WTC11 (cell line): ENCODE measurements around the gene PRRC2B. TPM values are rescaled to one million over a fixed set of nuclear protein-coding genes. Genes with fewer than 3 reads are reported as not detected.
"Not testable (repeated sequence)": the region's sequence is repeated elsewhere in the genome, so short reads cannot be mapped to it uniquely, and the experiment has no call there.

Source experiments
- ATAC-seq: fragments of 200-7000 bp; cut with Tn5 transposase; 2 replicates; pipeline ENCODE4 v1.10.0; 2021; ENCODE audit warnings: mild to moderate bottlenecking, moderate library complexity
- Bru-seq: library from RNA; stranded (reverse); fragments of 400-500 nt; gene quantifications from one replicate; lab custom pipeline; 2021; lab: Mats Ljungman, UMichigan
- CTCF ChIA-PET: fragments of 300-600 bp; sonication (Branson Sonifier 250); formaldehyde crosslinking; loops from one replicate; lab custom pipeline; 2021; ENCODE audit warnings: antibody characterized with exemption; lab: Charles Lee
- POLR2A ChIA-PET: fragments of 350-600 bp; sonication (Branson Sonifier 250); formaldehyde crosslinking; loops from one replicate; lab custom pipeline; 2021; ENCODE audit warnings: antibody characterized with exemption; lab: Charles Lee
- DNase-seq: peaks from one replicate; pipeline ENCODE4 v3.0.0; 2021; ENCODE audit warnings: low spot score
- H3K27ac Mint-ChIP-seq: 2 replicates; pipeline ENCODE4 v1.8.0; 2021; ENCODE audit warnings: mixed read lengths
- H3K27me3 Mint-ChIP-seq: 2 replicates; pipeline ENCODE4 v1.8.0; 2021; ENCODE audit warnings: low read depth, mild to moderate bottlenecking, moderate library complexity, mixed read lengths
- H3K36me3 Mint-ChIP-seq: 2 replicates; pipeline ENCODE4 v1.8.0; 2021; ENCODE audit warnings: mixed read lengths
- H3K4me1 Mint-ChIP-seq: 2 replicates; pipeline ENCODE4 v1.8.0; 2022; ENCODE audit warnings: mixed read lengths
- H3K4me3 Mint-ChIP-seq: 2 replicates; pipeline ENCODE4 v1.8.0; 2021; ENCODE audit warnings: mild to moderate bottlenecking, moderate library complexity, mixed read lengths
- H3K9me3 Mint-ChIP-seq: 2 replicates; pipeline ENCODE4 v1.8.0; 2021; ENCODE audit warnings: mixed read lengths
- ELF4 ChIP-seq: sonication (generic); formaldehyde crosslinking; IDR thresholded peaks from 2 replicates; pipeline ENCODE4 v1.8.1; 2022; ENCODE audit warnings: low read depth, mild to moderate bottlenecking, moderate library complexity, missing genetic modification reagents
- FOXK1 ChIP-seq: sonication (generic); formaldehyde crosslinking; IDR thresholded peaks from 2 replicates; pipeline ENCODE4 v1.8.0; 2022; ENCODE audit warnings: mild to moderate bottlenecking, moderate library complexity, missing genetic modification reagents
- KAT7 ChIP-seq: sonication (generic); formaldehyde crosslinking; IDR thresholded peaks from 2 replicates; pipeline ENCODE4 v1.8.1; 2023; ENCODE audit warnings: missing genetic modification reagents, mild to moderate bottlenecking, borderline replicate concordance
- SOX15 ChIP-seq: fragments of 250-450 bp; sonication (Bioruptor Pico); IDR thresholded peaks from 2 replicates; pipeline ENCODE4 v1.9.0; 2021; ENCODE audit warnings: mild to moderate bottlenecking
- SP1 ChIP-seq: sonication (generic); formaldehyde crosslinking; conservative IDR thresholded peaks from 2 replicates; pipeline ENCODE4 v1.8.1; 2022; ENCODE audit warnings: missing genetic modification reagents
- ZNF138 ChIP-seq: sonication (generic); formaldehyde crosslinking; conservative IDR thresholded peaks from 2 replicates; pipeline ENCODE4 v1.8.1; 2022; ENCODE audit warnings: mild to moderate bottlenecking, moderate library complexity, missing genetic modification reagents
- ZNF423 ChIP-seq: fragments of 250-450 bp; sonication (Bioruptor Pico); IDR thresholded peaks from 2 replicates; pipeline ENCODE4 v2.1.2; 2022; ENCODE audit warnings: mild to moderate bottlenecking, moderate library complexity
- long read RNA-seq, 3 experiments: library from RNA in 1 of 3; library from capped mRNA in 1 of 3; library from polyadenylated mRNA in 1 of 3; unstranded in 2 of 3; stranded (forward) in 1 of 3; transcript quantifications; one replicate each; pipeline ENCODE4 v2.0.0, GENCODE V29; 2021
- total RNA-seq: library from RNA; stranded (reverse); gene quantifications from 3 replicates; pipeline ENCODE4 v1.2.3, GENCODE V29; 2021
- TF ChIP-seq, protein P1 (sequence below): sonication (generic); formaldehyde crosslinking; IDR thresholded peaks from 2 replicates; pipeline ENCODE4 v1.8.0; 2023; ENCODE audit warnings: mild to moderate bottlenecking, missing genetic modification reagents
- TF ChIP-seq, protein P2 (sequence below): fragments of 200-600 bp; IDR thresholded peaks from 2 replicates; pipeline ENCODE4 v1.8.0; 2022; ENCODE audit warnings: antibody characterized with exemption
- TF ChIP-seq, protein P3 (sequence below): sonication (generic); formaldehyde crosslinking; IDR thresholded peaks from 2 replicates; pipeline ENCODE4 v1.8.1; 2022; ENCODE audit warnings: missing genetic modification reagents, borderline replicate concordance
- TF ChIP-seq, protein P4 (sequence below): sonication (generic); formaldehyde crosslinking; IDR thresholded peaks from 2 replicates; pipeline ENCODE4 v1.8.0; 2022; ENCODE audit warnings: mild to moderate bottlenecking, missing genetic modification reagents
- TF ChIP-seq, protein P5 (sequence below): sonication (generic); formaldehyde crosslinking; IDR thresholded peaks from 2 replicates; pipeline ENCODE4 v1.8.1; 2023; ENCODE audit warnings: mild to moderate bottlenecking, missing genetic modification reagents

Gene PRRC2B
- total RNA-seq (272 to 314 TPM (median 311 TPM) in 3 replicates), Bru-seq, nascent RNA (percentile 90 among the genes with signal in this experiment)
- long read RNA-seq, experiment 1, full-length matches to known transcripts, result 13 of 354 reads
- long read RNA-seq, experiment 1, partial matches to known transcripts, result 112 of 354 reads
- long read RNA-seq, experiment 1, other reads (novel, unspliced or antisense), result 229 of 354 reads
- long read RNA-seq, experiment 2, full-length matches to known transcripts, result 7 of 220 reads
- long read RNA-seq, experiment 2, partial matches to known transcripts, result 60 of 220 reads
- long read RNA-seq, experiment 2, other reads (novel, unspliced or antisense), result 153 of 220 reads
- long read RNA-seq, experiment 3, partial matches to known transcripts, result 1 of 2 reads
- long read RNA-seq, experiment 3, other reads (novel, unspliced or antisense), result 0 of 2 reads

DNA sequence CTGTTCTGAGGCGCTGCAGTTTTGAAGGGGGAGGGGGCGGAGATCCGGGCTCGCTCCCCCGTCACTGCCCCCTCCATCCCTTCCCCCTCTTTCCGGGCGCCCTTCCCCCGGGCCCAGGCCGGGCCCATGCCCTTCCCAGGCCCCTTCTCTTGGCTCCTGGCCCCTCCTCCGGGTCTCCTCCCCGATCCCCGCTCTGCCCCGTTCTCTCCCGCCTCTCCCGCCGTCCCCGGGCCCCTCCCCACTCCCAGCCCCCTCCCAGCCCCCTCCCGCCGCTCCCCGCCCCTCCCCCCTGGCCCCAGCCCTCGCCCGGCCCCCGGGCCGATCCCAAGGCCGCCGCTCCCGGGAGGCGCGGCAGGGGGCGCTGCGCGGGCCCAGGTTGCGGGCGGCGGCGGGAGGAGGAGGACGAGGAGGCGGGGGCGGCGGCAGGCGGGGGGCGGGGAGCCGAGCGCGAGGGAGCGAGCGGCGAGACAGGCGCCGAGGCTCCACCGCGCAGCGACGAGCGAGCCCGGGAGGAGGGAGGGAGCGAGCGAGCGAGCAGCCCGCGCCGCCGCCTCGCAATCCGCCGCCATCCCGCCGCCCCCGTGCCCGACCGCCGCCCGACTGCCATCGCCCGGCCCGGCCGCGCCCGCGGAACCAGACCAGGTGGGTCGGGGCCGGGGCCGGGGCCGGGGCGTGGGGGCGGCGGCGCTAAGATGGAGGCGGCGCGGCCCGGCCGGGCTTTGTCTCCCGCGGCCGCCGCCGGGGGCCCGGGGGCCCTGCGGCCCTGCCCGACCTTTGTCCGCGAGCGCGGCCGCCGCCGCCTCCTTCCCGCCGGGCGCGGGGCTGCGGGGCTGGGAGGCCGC lies at the start of gene PRRC2B:
Gene PRRC2B, plus strand, starts transcription at position 465 of the 842 bp plus-strand sequence. CDS start 36,059 bp downstream, outside the sequence.
- ChIA-PET POLR2A (interaction anchor here (0.6 kb wide), 1 partner anchor 20 kb away, joined by 3 read pairs; no protein-coding TSS in a partner anchor), CTCF (interaction anchor here (1.0 to 1.2 kb wide), 2 partner anchors 10 to 21 kb away, joined by 3 to 5 read pairs; no protein-coding TSS in a partner anchor)
- peak within 1 kb of the TSS; percentile 99 for H3K27ac Mint-ChIP-seq
- ATAC-seq, result peak; percentile 90
- peaks cover 56% of the 10 kb centered on the region for H3K4me1 Mint-ChIP-seq
- no peaks in the 10 kb centered on the region for H3K27me3 Mint-ChIP-seq
- H3K36me3 Mint-ChIP-seq, result peaks cover 3% of the 10 kb centered on the region; the same call in 1 of the 2 replicates
- peak within 1 kb of the TSS; percentile 92 for H3K4me3 Mint-ChIP-seq
- peak; percentile 95 for DNase-seq
- TF ChIP-seq, protein P1, sequence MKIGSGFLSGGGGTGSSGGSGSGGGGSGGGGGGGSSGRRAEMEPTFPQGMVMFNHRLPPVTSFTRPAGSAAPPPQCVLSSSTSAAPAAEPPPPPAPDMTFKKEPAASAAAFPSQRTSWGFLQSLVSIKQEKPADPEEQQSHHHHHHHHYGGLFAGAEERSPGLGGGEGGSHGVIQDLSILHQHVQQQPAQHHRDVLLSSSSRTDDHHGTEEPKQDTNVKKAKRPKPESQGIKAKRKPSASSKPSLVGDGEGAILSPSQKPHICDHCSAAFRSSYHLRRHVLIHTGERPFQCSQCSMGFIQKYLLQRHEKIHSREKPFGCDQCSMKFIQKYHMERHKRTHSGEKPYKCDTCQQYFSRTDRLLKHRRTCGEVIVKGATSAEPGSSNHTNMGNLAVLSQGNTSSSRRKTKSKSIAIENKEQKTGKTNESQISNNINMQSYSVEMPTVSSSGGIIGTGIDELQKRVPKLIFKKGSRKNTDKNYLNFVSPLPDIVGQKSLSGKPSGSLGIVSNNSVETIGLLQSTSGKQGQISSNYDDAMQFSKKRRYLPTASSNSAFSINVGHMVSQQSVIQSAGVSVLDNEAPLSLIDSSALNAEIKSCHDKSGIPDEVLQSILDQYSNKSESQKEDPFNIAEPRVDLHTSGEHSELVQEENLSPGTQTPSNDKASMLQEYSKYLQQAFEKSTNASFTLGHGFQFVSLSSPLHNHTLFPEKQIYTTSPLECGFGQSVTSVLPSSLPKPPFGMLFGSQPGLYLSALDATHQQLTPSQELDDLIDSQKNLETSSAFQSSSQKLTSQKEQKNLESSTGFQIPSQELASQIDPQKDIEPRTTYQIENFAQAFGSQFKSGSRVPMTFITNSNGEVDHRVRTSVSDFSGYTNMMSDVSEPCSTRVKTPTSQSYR (CRISPR knock-in tag), result 0 out of 2 replicates have a peak, but pooled peaks have one; percentile 71
- TF ChIP-seq SP1 (CRISPR knock-in tag) (peak; percentile 61), KAT7 (CRISPR knock-in tag) (peak; percentile 52; the same call in 1 of the 2 replicates), ZNF138 (CRISPR knock-in tag) (no peak), ZNF423 (peak; percentile 87; the same call in 1 of the 2 replicates)
- TF ChIP-seq, protein P2, sequence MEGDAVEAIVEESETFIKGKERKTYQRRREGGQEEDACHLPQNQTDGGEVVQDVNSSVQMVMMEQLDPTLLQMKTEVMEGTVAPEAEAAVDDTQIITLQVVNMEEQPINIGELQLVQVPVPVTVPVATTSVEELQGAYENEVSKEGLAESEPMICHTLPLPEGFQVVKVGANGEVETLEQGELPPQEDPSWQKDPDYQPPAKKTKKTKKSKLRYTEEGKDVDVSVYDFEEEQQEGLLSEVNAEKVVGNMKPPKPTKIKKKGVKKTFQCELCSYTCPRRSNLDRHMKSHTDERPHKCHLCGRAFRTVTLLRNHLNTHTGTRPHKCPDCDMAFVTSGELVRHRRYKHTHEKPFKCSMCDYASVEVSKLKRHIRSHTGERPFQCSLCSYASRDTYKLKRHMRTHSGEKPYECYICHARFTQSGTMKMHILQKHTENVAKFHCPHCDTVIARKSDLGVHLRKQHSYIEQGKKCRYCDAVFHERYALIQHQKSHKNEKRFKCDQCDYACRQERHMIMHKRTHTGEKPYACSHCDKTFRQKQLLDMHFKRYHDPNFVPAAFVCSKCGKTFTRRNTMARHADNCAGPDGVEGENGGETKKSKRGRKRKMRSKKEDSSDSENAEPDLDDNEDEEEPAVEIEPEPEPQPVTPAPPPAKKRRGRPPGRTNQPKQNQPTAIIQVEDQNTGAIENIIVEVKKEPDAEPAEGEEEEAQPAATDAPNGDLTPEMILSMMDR, result peak; percentile 40
- TF ChIP-seq, protein P3, sequence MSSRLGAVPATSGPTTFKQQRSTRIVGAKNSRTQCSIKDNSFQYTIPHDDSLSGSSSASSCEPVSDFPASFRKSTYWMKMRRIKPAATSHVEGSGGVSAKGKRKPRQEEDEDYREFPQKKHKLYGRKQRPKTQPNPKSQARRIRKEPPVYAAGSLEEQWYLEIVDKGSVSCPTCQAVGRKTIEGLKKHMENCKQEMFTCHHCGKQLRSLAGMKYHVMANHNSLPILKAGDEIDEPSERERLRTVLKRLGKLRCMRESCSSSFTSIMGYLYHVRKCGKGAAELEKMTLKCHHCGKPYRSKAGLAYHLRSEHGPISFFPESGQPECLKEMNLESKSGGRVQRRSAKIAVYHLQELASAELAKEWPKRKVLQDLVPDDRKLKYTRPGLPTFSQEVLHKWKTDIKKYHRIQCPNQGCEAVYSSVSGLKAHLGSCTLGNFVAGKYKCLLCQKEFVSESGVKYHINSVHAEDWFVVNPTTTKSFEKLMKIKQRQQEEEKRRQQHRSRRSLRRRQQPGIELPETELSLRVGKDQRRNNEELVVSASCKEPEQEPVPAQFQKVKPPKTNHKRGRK (CRISPR knock-in tag), result no peak
- no peaks in the 10 kb centered on the region for H3K9me3 Mint-ChIP-seq

DNA sequence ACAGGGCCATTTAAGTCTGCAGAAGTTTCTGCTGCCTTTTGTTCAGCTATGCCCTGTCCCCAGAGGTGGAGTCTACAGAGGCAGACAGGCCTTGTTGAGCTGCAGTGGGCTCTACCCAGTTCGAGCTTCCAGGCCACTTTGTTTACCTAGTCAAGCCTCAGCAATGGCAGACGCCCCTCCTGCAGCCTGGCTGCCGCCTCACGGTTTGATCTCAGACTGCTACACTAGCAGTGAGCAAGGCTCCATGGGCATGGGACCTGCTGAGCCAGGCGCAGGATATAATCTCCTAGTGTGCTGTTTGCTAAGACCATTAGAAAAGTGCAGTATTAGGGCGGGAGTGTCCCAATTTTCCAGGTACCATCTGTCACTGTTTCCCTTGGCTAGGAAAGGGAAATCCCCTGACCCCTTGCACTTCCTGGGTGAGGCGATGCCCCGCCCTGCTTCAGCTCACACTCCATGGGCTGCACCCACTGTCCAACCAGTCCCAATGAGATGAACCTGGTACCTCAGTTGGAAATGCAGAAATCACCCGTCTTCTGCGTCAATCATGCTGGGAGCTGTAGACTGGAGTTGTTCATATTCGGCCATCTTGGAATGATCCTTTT lies 48.9 kb upstream of the PRRC2B start:
- H3K27me3 Mint-ChIP-seq, H3K4me1 Mint-ChIP-seq, H3K9me3 Mint-ChIP-seq, CTCF ChIA-PET, POLR2A ChIA-PET, H3K4me3 Mint-ChIP-seq, H3K27ac Mint-ChIP-seq, H3K36me3 Mint-ChIP-seq, DNase-seq, ATAC-seq: not testable (repeated sequence)

DNA sequence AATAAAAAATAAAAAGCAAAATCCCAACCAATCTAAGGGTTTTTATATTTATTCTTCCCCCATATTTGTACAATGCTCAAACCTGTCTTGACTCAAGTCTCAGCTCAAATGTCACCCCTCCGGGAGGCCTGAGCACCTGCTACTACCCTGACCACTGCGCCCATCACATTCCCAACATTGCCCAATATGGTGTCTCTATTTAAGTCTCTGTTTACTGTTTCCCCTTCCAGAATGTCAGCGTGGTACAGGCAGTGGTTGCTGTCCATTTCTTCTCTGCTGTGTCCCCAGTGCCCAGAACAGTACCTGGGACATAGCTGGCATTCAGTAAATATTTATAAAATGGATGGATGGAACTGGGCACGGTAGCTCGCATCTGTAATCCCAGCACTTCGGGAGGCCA lies 47.3 kb upstream of the PRRC2B start:
- ATAC-seq (no peak), DNase-seq (no peak)
- Mint-ChIP-seq H3K27me3 (peaks cover 7% of the 10 kb centered on the region), H3K36me3 (peaks cover 8% of the 10 kb centered on the region), H3K27ac (no peak overlapping the region), H3K4me3 (no peak overlapping the region), H3K4me1 (peaks cover 7% of the 10 kb centered on the region), H3K9me3 (peaks cover 9% of the 10 kb centered on the region)
- POLR2A ChIA-PET, result no interaction called here
- CTCF ChIA-PET, result interaction anchor here (4.6 kb wide), 1 partner anchor 10 kb away, joined by 70 read pairs; no protein-coding TSS in a partner anchor
- TF ChIP-seq, protein P4, sequence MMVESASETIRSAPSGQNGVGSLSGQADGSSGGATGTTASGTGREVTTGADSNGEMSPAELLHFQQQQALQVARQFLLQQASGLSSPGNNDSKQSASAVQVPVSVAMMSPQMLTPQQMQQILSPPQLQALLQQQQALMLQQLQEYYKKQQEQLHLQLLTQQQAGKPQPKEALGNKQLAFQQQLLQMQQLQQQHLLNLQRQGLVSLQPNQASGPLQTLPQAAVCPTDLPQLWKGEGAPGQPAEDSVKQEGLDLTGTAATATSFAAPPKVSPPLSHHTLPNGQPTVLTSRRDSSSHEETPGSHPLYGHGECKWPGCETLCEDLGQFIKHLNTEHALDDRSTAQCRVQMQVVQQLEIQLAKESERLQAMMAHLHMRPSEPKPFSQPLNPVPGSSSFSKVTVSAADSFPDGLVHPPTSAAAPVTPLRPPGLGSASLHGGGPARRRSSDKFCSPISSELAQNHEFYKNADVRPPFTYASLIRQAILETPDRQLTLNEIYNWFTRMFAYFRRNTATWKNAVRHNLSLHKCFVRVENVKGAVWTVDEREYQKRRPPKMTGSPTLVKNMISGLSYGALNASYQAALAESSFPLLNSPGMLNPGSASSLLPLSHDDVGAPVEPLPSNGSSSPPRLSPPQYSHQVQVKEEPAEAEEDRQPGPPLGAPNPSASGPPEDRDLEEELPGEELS (CRISPR knock-in tag), result no peak
- TF ChIP-seq, protein P5, sequence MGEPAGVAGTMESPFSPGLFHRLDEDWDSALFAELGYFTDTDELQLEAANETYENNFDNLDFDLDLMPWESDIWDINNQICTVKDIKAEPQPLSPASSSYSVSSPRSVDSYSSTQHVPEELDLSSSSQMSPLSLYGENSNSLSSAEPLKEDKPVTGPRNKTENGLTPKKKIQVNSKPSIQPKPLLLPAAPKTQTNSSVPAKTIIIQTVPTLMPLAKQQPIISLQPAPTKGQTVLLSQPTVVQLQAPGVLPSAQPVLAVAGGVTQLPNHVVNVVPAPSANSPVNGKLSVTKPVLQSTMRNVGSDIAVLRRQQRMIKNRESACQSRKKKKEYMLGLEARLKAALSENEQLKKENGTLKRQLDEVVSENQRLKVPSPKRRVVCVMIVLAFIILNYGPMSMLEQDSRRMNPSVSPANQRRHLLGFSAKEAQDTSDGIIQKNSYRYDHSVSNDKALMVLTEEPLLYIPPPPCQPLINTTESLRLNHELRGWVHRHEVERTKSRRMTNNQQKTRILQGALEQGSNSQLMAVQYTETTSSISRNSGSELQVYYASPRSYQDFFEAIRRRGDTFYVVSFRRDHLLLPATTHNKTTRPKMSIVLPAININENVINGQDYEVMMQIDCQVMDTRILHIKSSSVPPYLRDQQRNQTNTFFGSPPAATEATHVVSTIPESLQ, result no peak
- TF ChIP-seq ELF4 (no peak), FOXK1 (CRISPR knock-in tag) (no peak), SOX15 (CRISPR knock-in tag) (no peak)
- TF ChIP-seq, protein P1 (CRISPR knock-in tag), result no peak
